CD4-positive, alpha-beta T cell (primary cell): Measurements from ENCODE around the gene MAPK8IP1. TPM values are rescaled to one million over a fixed set of nuclear protein-coding genes. Genes with fewer than 3 reads are reported as not detected.
A peak's percentile ranks its signal among the peaks of the same experiment; 100 is the strongest.

Source experiments
- ATAC-seq: fragments of 200-7000 bp; cut with Tn5 transposase; one replicate; pipeline ENCODE4 v1.10.0; 2022; ENCODE audit warnings: mild to moderate bottlenecking; ENCODE audit not compliant: poor library complexity
- CTCF ChIA-PET: fragments of 350-600 bp; sonication (Branson Sonifier 250); formaldehyde crosslinking; loops from one replicate; lab custom pipeline; 2021; ENCODE audit warnings: antibody characterized with exemption, inconsistent platforms; lab: Charles Lee
- POLR2A ChIA-PET: fragments of 350-600 bp; sonication (Branson Sonifier 250); formaldehyde crosslinking; loops from one replicate; lab custom pipeline; 2021; ENCODE audit warnings: antibody characterized with exemption, inconsistent platforms; lab: Charles Lee
- DNase-seq, 14 experiments: peaks; one replicate each; pipeline ENCODE4 v3.0.0-alpha.2; 2013 to 2020; ENCODE audit warnings: mixed read lengths in 2 of 14
- H3K27ac ChIP-seq, 2 donors: one replicate each; pipeline versions ENCODE4 v1.5.1 to v1.7.0; 2013; ENCODE audit warnings: low read length in 2 of 2, low read depth in 1 of 2, mild to moderate bottlenecking in 1 of 2
- H3K27me3 ChIP-seq, 2 experiments: 1 replicate in 1 of 2; 2 replicates in 1 of 2; pipeline versions ENCODE4 v1.6.1 to v1.7.0; 2013; ENCODE audit warnings: low read length in 2 of 2, control low read depth in 1 of 2, mild to moderate bottlenecking in 1 of 2, moderate library complexity in 1 of 2; ENCODE audit not compliant: insufficient read depth in 2 of 2, control insufficient read depth in 1 of 2
- H3K36me3 ChIP-seq: one replicate; pipeline ENCODE4 v1.6.1; 2013; ENCODE audit warnings: low read length, control low read depth; ENCODE audit not compliant: insufficient read depth
- H3K4me1 ChIP-seq: one replicate; pipeline ENCODE4 v1.6.1; 2013; ENCODE audit warnings: low read length, control low read depth; ENCODE audit not compliant: insufficient read depth
- H3K4me3 ChIP-seq: one replicate; pipeline ENCODE4 v1.5.1; 2013; ENCODE audit warnings: mild to moderate bottlenecking, low read length, moderate library complexity
- H3K9me3 ChIP-seq, 2 experiments: 1 replicate in 1 of 2; 2 replicates in 1 of 2; pipeline versions ENCODE4 v1.6.1 to v1.7.0; 2013; ENCODE audit warnings: low read length in 2 of 2, mild to moderate bottlenecking in 2 of 2, control low read depth in 1 of 2, moderate library complexity in 1 of 2; ENCODE audit not compliant: control insufficient read depth in 1 of 2, insufficient read depth in 1 of 2
- H3K27ac Mint-ChIP-seq: one replicate; pipeline ENCODE4 v1.8.0; 2020; ENCODE audit warnings: mixed read lengths
- H3K27me3 Mint-ChIP-seq: one replicate; pipeline ENCODE4 v1.8.0; 2021; ENCODE audit warnings: mixed read lengths
- H3K36me3 Mint-ChIP-seq: one replicate; pipeline ENCODE4 v1.8.0; 2021; ENCODE audit warnings: low read depth, mixed read lengths
- H3K4me1 Mint-ChIP-seq: one replicate; pipeline ENCODE4 v1.8.0; 2021; ENCODE audit warnings: low read depth, mixed read lengths
- H3K4me3 Mint-ChIP-seq: one replicate; pipeline ENCODE4 v1.8.0; 2020; ENCODE audit warnings: mild to moderate bottlenecking, mixed read lengths
- H3K9me3 Mint-ChIP-seq: one replicate; pipeline ENCODE4 v1.8.0; 2020; ENCODE audit warnings: mixed read lengths
- CTCF ChIP-seq: fragments of 200-600 bp; IDR thresholded peaks from one replicate; pipeline ENCODE4 v1.8.0; 2022; ENCODE audit warnings: antibody characterized with exemption, mild to moderate bottlenecking
- intact Hi-C, 2 experiments: fragments of 100-400 bp; cut with DNase I in 1 of 2; cut with micrococcal nuclease in 1 of 2; formaldehyde crosslinking; loops; one replicate each; pipeline versions ENCODE4 v1.15.1 to v1.9.0; 2023 to 2025; cut with DNase I, micrococcal nuclease
- total RNA-seq, 174 experiments: library from RNA in 2 of 174; stranded (reverse) in 2 of 174; gene quantifications; one replicate each; pipeline ENCODE4 v1.2.3 and lab custom pipeline; 2021 to 2026

The MAPK8IP1 gene
- total RNA-seq, 2 experiments from 2014 or later, result 2.3 to 2.4 TPM

- H3K27ac Mint-ChIP-seq, result peak overlapping the region; percentile 24
- DNase-seq (peak in 1 of 14 experiments; percentile 11), ATAC-seq (no peak)
- Histone ChIP-seq H3K4me3 (no peak overlapping the region), H3K9me3 (no peaks in the 10 kb centered on the region), H3K27ac (no peak overlapping the region), H3K27me3 (no peaks in the 10 kb centered on the region), H3K36me3 (peaks cover 18% of the 10 kb centered on the region), H3K4me1 (peaks cover 38% of the 10 kb centered on the region)
- POLR2A ChIA-PET, result no interaction called here
- no peaks in the 10 kb centered on the region for H3K27me3 Mint-ChIP-seq
- intact Hi-C loops, result no loop called here
- H3K36me3 Mint-ChIP-seq, result peaks cover 32% of the 10 kb centered on the region
- peaks cover 55% of the 10 kb centered on the region for H3K4me1 Mint-ChIP-seq
- H3K4me3 Mint-ChIP-seq, result peak overlapping the region; percentile 96
- CTCF ChIA-PET, result interaction anchor here (0.9 kb wide), 1 partner anchor 79 kb away, joined by 3 read pairs; no protein-coding TSS in a partner anchor
- TF ChIP-seq CTCF, result no peak
- no peaks in the 10 kb centered on the region for H3K9me3 Mint-ChIP-seq
Measured at GRCh38 chr11:45850446-45850845, 35.0 kb upstream of the MAPK8IP1 start.

DNA sequence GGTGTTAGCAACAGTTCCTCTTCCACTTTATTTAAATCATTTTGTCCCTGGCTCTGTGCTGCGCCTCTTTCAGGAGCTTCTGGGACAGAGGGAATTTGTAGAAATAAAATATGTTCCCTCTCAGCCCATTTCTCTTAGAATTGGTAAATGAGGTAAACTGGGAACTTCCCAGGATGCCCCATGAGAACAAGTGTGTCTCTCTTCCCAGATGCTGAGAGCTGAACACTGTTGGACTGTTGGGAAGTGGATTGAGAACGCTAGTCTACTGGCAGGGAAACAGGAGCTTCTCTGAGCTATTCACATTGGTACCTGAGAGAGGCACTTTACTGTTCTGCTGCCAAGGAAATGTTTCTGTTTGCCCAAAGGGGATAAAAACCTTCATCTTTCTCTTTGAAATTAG, 34.2 kb upstream of the MAPK8IP1 start:
- ChIA-PET POLR2A (no interaction called here), CTCF (no interaction called here)
- no peak for TF ChIP-seq CTCF
- H3K36me3 Mint-ChIP-seq, result peaks cover 40% of the 10 kb centered on the region
- H3K4me3 Mint-ChIP-seq, result no peak overlapping the region
- ATAC-seq (no peak), DNase-seq (no peak)
- no peaks in the 10 kb centered on the region for H3K27me3 Mint-ChIP-seq
- Histone ChIP-seq H3K9me3 (no peaks in the 10 kb centered on the region), H3K4me3 (no peak overlapping the region), H3K27me3 (no peaks in the 10 kb centered on the region), H3K4me1 (peaks cover 36% of the 10 kb centered on the region), H3K36me3 (peaks cover 25% of the 10 kb centered on the region), H3K27ac (no peak overlapping the region)
- intact Hi-C loops, result no loop called here
- peaks cover 49% of the 10 kb centered on the region for H3K4me1 Mint-ChIP-seq
- H3K9me3 Mint-ChIP-seq, result no peaks in the 10 kb centered on the region
- H3K27ac Mint-ChIP-seq, result no peak overlapping the region

DNA sequence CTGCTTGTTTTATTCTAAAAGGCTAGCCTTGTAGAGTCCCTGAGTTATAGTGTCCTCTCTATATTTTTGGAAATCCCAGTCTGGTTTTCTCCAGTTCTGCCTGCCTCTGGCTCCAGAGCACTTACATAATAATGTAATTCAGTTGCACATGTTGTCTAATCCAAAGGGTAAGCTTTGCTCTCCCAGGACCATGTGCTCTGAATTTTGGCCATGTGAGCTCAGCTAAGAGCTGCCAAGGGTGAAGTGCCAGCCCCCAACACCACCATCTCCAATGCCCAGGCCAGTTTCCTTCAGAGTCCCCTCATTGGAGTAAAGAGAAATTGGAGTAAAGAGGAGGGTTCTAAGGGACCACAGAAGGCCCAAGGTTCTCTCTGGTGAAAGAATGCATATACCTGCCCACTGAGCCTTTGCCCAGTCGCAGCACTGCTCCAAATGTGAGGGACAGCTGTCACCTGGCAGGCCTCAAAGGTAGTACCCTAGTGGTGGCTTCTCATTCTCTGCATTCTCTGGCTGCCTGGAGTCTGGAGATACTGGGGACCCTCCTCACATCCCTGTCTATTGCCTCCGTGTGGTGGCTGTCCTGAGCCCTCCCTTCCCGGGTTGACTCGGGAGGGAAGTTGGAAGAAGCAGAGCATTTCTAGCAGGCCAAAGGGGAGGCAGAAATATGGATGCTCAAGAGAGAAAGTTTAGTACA, 33.3 kb upstream of the MAPK8IP1 start:
- peaks cover 32% of the 10 kb centered on the region for H3K36me3 ChIP-seq
- Mint-ChIP-seq H3K4me3 (peak overlapping the region; percentile 42), H3K27me3 (no peaks in the 10 kb centered on the region), H3K36me3 (peaks cover 45% of the 10 kb centered on the region), H3K4me1 (peaks cover 40% of the 10 kb centered on the region), H3K9me3 (no peaks in the 10 kb centered on the region), H3K27ac (no peak overlapping the region)
- H3K27me3 ChIP-seq, result no peaks in the 10 kb centered on the region
- H3K27ac ChIP-seq, result no peak overlapping the region
- DNase-seq (no peak), ATAC-seq (no peak)
- ChIA-PET CTCF (no interaction called here), POLR2A (no interaction called here)
- intact Hi-C loops, result no loop called here
- TF ChIP-seq CTCF, result no peak
- H3K4me3 ChIP-seq, result no peak overlapping the region
- peaks cover 28% of the 10 kb centered on the region for H3K4me1 ChIP-seq
- H3K9me3 ChIP-seq, result no peaks in the 10 kb centered on the region
